ENCODE data around the gene MYBBP1A.
"Not testable (repeated sequence)": the region's sequence is repeated elsewhere in the genome, so short reads cannot be mapped to it uniquely, and the experiment has no call there.

Gene MYBBP1A

GRCh38 chr17:4588391-4588790 is 33.2 kb upstream of the MYBBP1A start:
- no peak for DNase-seq

GRCh38 chr17:4587803-4588202 is 32.6 kb upstream of the MYBBP1A start:
- no peak for DNase-seq

- no peak for DNase-seq
These were observed 32.0 kb upstream of the MYBBP1A start for GRCh38 chr17:4587195-4587594.

GRCh38 chr17:4586043-4586442 is 30.9 kb upstream of the MYBBP1A start:
- no peak for DNase-seq

- no peak for DNase-seq
These were observed 30.4 kb upstream of the MYBBP1A start for GRCh38 chr17:4585638-4585994.

- DNase-seq, result no peak
These were observed 29.9 kb upstream of the MYBBP1A start for GRCh38 chr17:4584917-4585637.

- no peak for DNase-seq
These were observed 29.1 kb upstream of the MYBBP1A start, which contains the start of gene SMTNL2 for GRCh38 chr17:4584101-4584916. Gene SMTNL2, plus strand, starts transcription at chr17:4584529. Its CDS starts 77 bp downstream, at chr17:4584606.

- no peak for DNase-seq
These were observed 28.6 kb upstream of the MYBBP1A start for GRCh38 chr17:4583782-4584100.

- DNase-seq, result no peak
These were observed 28.0 kb upstream of the MYBBP1A start for GRCh38 chr17:4583206-4583605.

GRCh38 chr17:4582691-4583090 is 27.5 kb upstream of the MYBBP1A start:
- DNase-seq, result no peak

GRCh38 chr17:4582101-4582501 is 26.9 kb upstream of the MYBBP1A start:
- DNase-seq, result no peak

- no peak for DNase-seq
These were observed 25.1 kb upstream of the MYBBP1A start for GRCh38 chr17:4580291-4580690.

- no peak for DNase-seq
These were observed 24.5 kb upstream of the MYBBP1A start for GRCh38 chr17:4579678-4580077.

GRCh38 chr17:4578349-4578748 is 23.2 kb upstream of the MYBBP1A start:
- DNase-seq, result not testable (repeated sequence)

GRCh38 chr17:4577386-4577993 is 22.3 kb upstream of the MYBBP1A start:
- no peak for DNase-seq

- DNase-seq, result no peak
These were observed 21.6 kb upstream of the MYBBP1A start for GRCh38 chr17:4576729-4577322.

GRCh38 chr17:4576161-4576558 is 21.0 kb upstream of the MYBBP1A start:
- no peak for DNase-seq

GRCh38 chr17:4574448-4575045 is 19.4 kb upstream of the MYBBP1A start:
- no peak for DNase-seq

- DNase-seq, result peak; percentile 80
These were observed 18.5 kb upstream of the MYBBP1A start for GRCh38 chr17:4573669-4574068.

- no peak for DNase-seq
These were observed 17.9 kb upstream of the MYBBP1A start for GRCh38 chr17:4573115-4573514.

- DNase-seq, result no peak
These were observed 16.9 kb upstream of the MYBBP1A start for GRCh38 chr17:4572131-4572530.

- no peak for DNase-seq
These were observed 14.4 kb upstream of the MYBBP1A start for GRCh38 chr17:4569591-4569990.

- DNase-seq, result peak; percentile 63
These were observed 11.6 kb upstream of the MYBBP1A start for GRCh38 chr17:4566785-4567184.

Data from stimulated activated CD4-positive, alpha-beta T cell treated with anti-CD3 and anti-CD28 coated beads, Interleukin-4, amount 100 ng/mL, for 24 hours (primary cell).